CD8-positive, alpha-beta memory T cell (primary cell): ENCODE data around the gene NBPF1. TPM values are rescaled to one million over a fixed set of nuclear protein-coding genes. Genes with fewer than 3 reads are reported as not detected.
"Not testable (repeated sequence)": the region's sequence is repeated elsewhere in the genome, so short reads cannot be mapped to it uniquely, and the experiment has no call there.

Source experiments
- CTCF ChIA-PET: fragments of 350-600 bp; sonication (Branson Sonifier 250); formaldehyde crosslinking; loops from one replicate; lab custom pipeline; 2021; ENCODE audit warnings: antibody characterized with exemption; lab: Charles Lee
- POLR2A ChIA-PET: fragments of 350-600 bp; sonication (Branson Sonifier 250); formaldehyde crosslinking; loops from one replicate; lab custom pipeline; 2021; ENCODE audit warnings: antibody characterized with exemption; lab: Charles Lee
- DNase-seq, 5 donors: peaks; one replicate each; pipeline versions ENCODE4 v3.0.0 to v3.0.0-alpha.2; 2020 to 2022; ENCODE audit warnings: mixed read lengths in 1 of 5
- H3K27ac ChIP-seq: one replicate; pipeline ENCODE4 v1.7.0; 2013; ENCODE audit warnings: low read depth, mild to moderate bottlenecking, low read length, moderate library complexity
- H3K27me3 ChIP-seq: 2 replicates; pipeline ENCODE4 v1.7.0; 2013; ENCODE audit warnings: low read length, mild to moderate bottlenecking; ENCODE audit not compliant: insufficient read depth, poor library complexity, severe bottlenecking
- H3K36me3 ChIP-seq: 2 replicates; pipeline ENCODE4 v1.7.0; 2013; ENCODE audit warnings: mild to moderate bottlenecking, low read length, moderate library complexity; ENCODE audit not compliant: insufficient read depth
- H3K4me1 ChIP-seq: 2 replicates; pipeline ENCODE4 v1.7.0; 2013; ENCODE audit warnings: mild to moderate bottlenecking, low read length, moderate library complexity; ENCODE audit not compliant: insufficient read depth
- H3K4me3 ChIP-seq: 2 replicates; pipeline ENCODE4 v1.7.0; 2013; ENCODE audit warnings: mild to moderate bottlenecking, low read length
- H3K9me3 ChIP-seq: 2 replicates; pipeline ENCODE4 v1.7.0; 2013; ENCODE audit warnings: mild to moderate bottlenecking, low read length
- H3K27ac Mint-ChIP-seq, 8 donors: one replicate each; pipeline ENCODE4 v1.8.0; 2020 to 2021; ENCODE audit warnings: mixed read lengths in 8 of 8, mild to moderate bottlenecking in 6 of 8, inconsistent platforms in 3 of 8, moderate library complexity in 3 of 8
- H3K27me3 Mint-ChIP-seq, 2 donors: one replicate each; pipeline ENCODE4 v1.8.0; 2020 to 2021; ENCODE audit warnings: mixed read lengths in 2 of 2, mild to moderate bottlenecking in 1 of 2, moderate library complexity in 1 of 2
- H3K36me3 Mint-ChIP-seq, 3 donors: one replicate each; pipeline ENCODE4 v1.8.0; 2020 to 2021; ENCODE audit warnings: mixed read lengths in 3 of 3, inconsistent platforms in 1 of 3, mild to moderate bottlenecking in 1 of 3
- H3K4me1 Mint-ChIP-seq, 3 donors: one replicate each; pipeline ENCODE4 v1.8.0; 2020 to 2021; ENCODE audit warnings: mixed read lengths in 3 of 3, inconsistent platforms in 1 of 3, mild to moderate bottlenecking in 1 of 3
- H3K4me3 Mint-ChIP-seq, 7 donors: one replicate each; pipeline ENCODE4 v1.8.0; 2020 to 2021; ENCODE audit warnings: mixed read lengths in 7 of 7, mild to moderate bottlenecking in 6 of 7, moderate library complexity in 4 of 7, inconsistent platforms in 2 of 7
- H3K9me3 Mint-ChIP-seq, 5 donors: one replicate each; pipeline ENCODE4 v1.8.0; 2020 to 2022; ENCODE audit warnings: mixed read lengths in 5 of 5, mild to moderate bottlenecking in 3 of 5, moderate library complexity in 2 of 5, inconsistent platforms in 1 of 5
- polyA plus RNA-seq: library from polyadenylated mRNA; unstranded; fragments of 300-500 nt; fragmentation: Illumina TruSeq; gene quantifications from one replicate; pipeline ENCODE4 v1.2.3, GENCODE V29; 2021
- total RNA-seq, 2 experiments: library from RNA; stranded (reverse); gene quantifications; one replicate each; pipeline ENCODE4 v1.2.3, GENCODE V29; 2021

Gene NBPF1
- total and polyA plus RNA-seq, 3 experiments from 2014 or later: 7.6 to 9.7 (median 7.9) TPM

- H3K9me3 Mint-ChIP-seq, H3K4me1 ChIP-seq, POLR2A ChIA-PET, H3K9me3 ChIP-seq, DNase-seq, H3K4me3 Mint-ChIP-seq, H3K27me3 ChIP-seq, H3K36me3 Mint-ChIP-seq, H3K4me3 ChIP-seq, H3K36me3 ChIP-seq, H3K27ac ChIP-seq: not testable (repeated sequence)
- peaks cover 0 to 11% (median 6%) of the 10 kb centered on the region in 3 donors for H3K4me1 Mint-ChIP-seq
- H3K27me3 Mint-ChIP-seq: peaks cover 34 to 47% of the 10 kb centered on the region in 2 donors
- H3K27ac Mint-ChIP-seq: peak overlapping the region in 1 of 8 donors; percentile 12
- CTCF ChIA-PET: interaction anchor here (1.3 kb wide), 1 partner anchor 77 kb away, joined by 3 read pairs; the partner anchor contains the start of gene NECAP2
Measured at GRCh38 chr1:16516694-16517410, 96.5 kb downstream of the NBPF1 start.

- CTCF ChIA-PET, H3K36me3 ChIP-seq, H3K4me3 Mint-ChIP-seq, H3K27ac Mint-ChIP-seq, H3K9me3 Mint-ChIP-seq, H3K27me3 ChIP-seq, H3K9me3 ChIP-seq, H3K4me1 Mint-ChIP-seq, H3K36me3 Mint-ChIP-seq, H3K4me1 ChIP-seq: not testable (repeated sequence)
- H3K27me3 Mint-ChIP-seq: peaks cover 15 to 22% of the 10 kb centered on the region in 2 donors
- peak within 1 kb of the TSS; percentile 93 for H3K27ac ChIP-seq
- peak within 1 kb of the TSS; percentile 55 for H3K4me3 ChIP-seq
- DNase-seq: peak; percentile 63 to 92 (median 91)
- POLR2A ChIA-PET: interaction anchor here (0.7 kb wide), 1 partner anchor 390 kb away, joined by 5 read pairs; no protein-coding TSS in a partner anchor
Measured at GRCh38 chr1:16514107-16515055, 99.0 kb downstream of the NBPF1 start, which contains the start of gene RNU1-1. RNU1-1 (minus strand) TSS chr1:16514285.

DNA sequence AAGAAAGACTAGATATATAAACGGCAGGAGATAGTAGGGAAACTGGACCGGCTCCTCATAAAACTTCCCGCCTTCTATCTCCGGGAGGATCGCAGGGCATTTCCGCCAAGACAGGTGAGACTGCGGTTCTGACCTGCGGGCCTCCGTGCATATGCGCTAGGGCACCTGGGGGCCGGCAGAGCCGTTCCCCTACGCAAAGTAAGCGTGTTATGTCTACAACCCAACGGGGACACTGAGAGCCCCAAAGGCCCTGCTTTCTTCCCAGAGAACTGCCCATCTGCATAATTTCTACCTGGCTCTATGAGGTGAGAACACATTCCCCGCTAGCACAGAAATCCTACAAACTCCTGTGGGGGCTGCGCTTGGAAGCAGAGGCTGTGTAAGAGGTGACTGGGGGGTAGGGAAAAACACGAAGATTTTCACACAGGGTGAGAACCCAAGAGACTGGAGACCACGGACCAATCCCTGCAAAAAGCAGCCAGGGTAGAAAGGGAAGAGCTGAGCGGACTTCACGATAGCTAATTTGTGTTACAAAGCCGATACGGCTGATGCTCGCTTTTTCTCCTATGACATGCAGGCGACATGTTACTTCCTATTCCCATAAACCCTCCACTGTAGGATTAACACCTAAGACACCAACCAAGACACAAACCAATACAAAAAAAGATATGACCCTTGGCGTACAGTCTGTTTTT, 99.8 kb downstream of the NBPF1 start:
- H3K9me3 ChIP-seq, H3K27me3 ChIP-seq, H3K4me1 Mint-ChIP-seq, H3K36me3 Mint-ChIP-seq, H3K4me1 ChIP-seq, H3K4me3 ChIP-seq, H3K36me3 ChIP-seq, CTCF ChIA-PET, H3K4me3 Mint-ChIP-seq, H3K9me3 Mint-ChIP-seq, H3K27ac Mint-ChIP-seq: not testable (repeated sequence)
- POLR2A ChIA-PET: interaction anchor here (0.6 to 0.7 kb wide), 4 partner anchors 14 to 391 kb away, joined by 4 to 5 read pairs (median 5); partner anchors contain the start of gene NECAP2
- peak in 4 of 5 donors; percentile 45 to 85 (median 72) for DNase-seq
- H3K27me3 Mint-ChIP-seq: peaks cover 9 to 16% of the 10 kb centered on the region in 2 donors
- peak overlapping the region; percentile 93 for H3K27ac ChIP-seq

DNA sequence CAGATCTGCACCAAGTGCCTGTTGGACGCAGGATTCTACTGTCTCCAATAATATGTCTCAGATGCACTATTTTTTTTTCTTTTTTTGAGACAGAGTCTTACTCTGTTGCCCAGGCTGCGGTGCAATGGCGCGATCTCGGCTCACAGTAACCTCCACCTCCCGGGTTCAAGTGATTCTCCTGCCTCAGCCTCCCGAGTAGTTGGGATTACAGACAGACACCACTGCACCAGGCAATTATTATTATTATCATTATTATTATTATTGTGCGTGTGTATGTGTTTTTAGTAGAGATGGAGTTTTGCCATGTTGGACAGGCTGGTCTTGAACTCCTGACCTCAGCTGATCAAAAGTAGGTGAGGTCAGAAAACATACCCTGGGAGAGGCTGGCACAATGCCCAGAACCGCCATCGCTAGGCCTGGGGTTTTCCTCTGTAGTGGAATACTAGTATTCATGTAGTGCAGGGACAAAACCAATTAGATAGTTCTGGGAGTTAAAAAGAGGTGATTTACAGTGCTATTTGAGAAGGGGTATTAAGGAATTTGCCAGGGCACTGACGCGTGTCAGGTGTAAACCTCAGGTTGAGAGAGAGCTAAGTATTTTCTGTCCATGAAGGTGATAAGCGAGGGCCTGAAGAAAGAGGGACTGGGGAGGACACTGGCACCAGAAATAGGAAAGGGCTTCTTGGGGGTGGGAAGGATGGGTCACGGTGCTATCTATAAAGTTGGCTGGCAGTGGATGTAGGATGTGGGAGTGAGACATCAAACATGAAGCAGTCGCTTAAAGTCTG, 100.5 kb downstream of the NBPF1 start:
- DNase-seq: peak in 4 of 5 donors; percentile 22 to 47 (median 31)
- H3K27me3 Mint-ChIP-seq, H3K4me1 ChIP-seq, H3K9me3 ChIP-seq, H3K36me3 Mint-ChIP-seq, H3K27me3 ChIP-seq, POLR2A ChIA-PET, H3K4me1 Mint-ChIP-seq, H3K4me3 ChIP-seq, H3K9me3 Mint-ChIP-seq, H3K27ac ChIP-seq, CTCF ChIA-PET, H3K27ac Mint-ChIP-seq, H3K4me3 Mint-ChIP-seq, H3K36me3 ChIP-seq: not testable (repeated sequence)

Other genes with a start within 250 kb of the NBPF1 start
- gene SZRD1, start 246.3 kb downstream of the NBPF1 start, total RNA-seq: 100 to 1,000 TPM; 208 to 216 TPM
- gene SZRD1, start 246.3 kb downstream of the NBPF1 start, polyA plus RNA-seq: 49.2 TPM
- not detected for gene SPATA21, start 176.1 kb downstream of the NBPF1 start, total RNA-seq
- gene SPATA21, start 176.1 kb downstream of the NBPF1 start, polyA plus RNA-seq: not detected
- gene NECAP2, start 172.8 kb downstream of the NBPF1 start, total RNA-seq: 10 to 100 TPM; 79.4 to 80.5 TPM
- 170 TPM for gene NECAP2, start 172.8 kb downstream of the NBPF1 start, polyA plus RNA-seq
- 1,000 to 10,000 TPM; 1,293 to 1,300 TPM for gene RNU1-1, start 99.3 kb downstream of the NBPF1 start, total RNA-seq
- gene RNU1-1, start 99.3 kb downstream of the NBPF1 start, polyA plus RNA-seq: not detected
- gene RNU1-3, start 53.4 kb upstream of the NBPF1 start, total RNA-seq: 1,000 to 10,000 TPM; 1,293 to 1,300 TPM
- gene RNU1-3, start 53.4 kb upstream of the NBPF1 start, polyA plus RNA-seq: not detected
- 1,000 to 10,000 TPM; 1,293 to 1,300 TPM for gene RNU1-4, start 127.0 kb upstream of the NBPF1 start, total RNA-seq
- not detected for gene RNU1-4, start 127.0 kb upstream of the NBPF1 start, polyA plus RNA-seq